ENCODE results near the gene HOXA3. TPM values are rescaled to one million over a fixed set of nuclear protein-coding genes. Genes with fewer than 3 reads are reported as not detected.
A peak's percentile ranks its signal among the peaks of the same experiment; 100 is the strongest.

The HOXA3 gene
- total RNA-seq, 4 donors from 2014 or later = 6.4 to 22.6 (median 10.3) TPM

- Histone ChIP-seq H3K36me3 (no peaks in the 10 kb centered on the region), H3K27ac (no peak overlapping the region), H3K27me3 (peaks cover 100% of the 10 kb centered on the region), H3K9me3 (peaks cover 0 to 3% (median 0%) of the 10 kb centered on the region in 3 donors), H3K4me3 (peak overlapping the region in 1 of 2 donors; percentile 36), H3K4me1 (peaks cover 0 to 47% (median 23%) of the 10 kb centered on the region in 3 donors)
- TF ChIP-seq POLR2A (IDR thresholded peaks at IDR 0.05) (no peak), POLR2AphosphoS5 (IDR thresholded peaks at IDR 0.05) (no peak), EP300 (IDR thresholded peaks at IDR 0.05) (no peak)
- TF ChIP-seq, protein P1, sequence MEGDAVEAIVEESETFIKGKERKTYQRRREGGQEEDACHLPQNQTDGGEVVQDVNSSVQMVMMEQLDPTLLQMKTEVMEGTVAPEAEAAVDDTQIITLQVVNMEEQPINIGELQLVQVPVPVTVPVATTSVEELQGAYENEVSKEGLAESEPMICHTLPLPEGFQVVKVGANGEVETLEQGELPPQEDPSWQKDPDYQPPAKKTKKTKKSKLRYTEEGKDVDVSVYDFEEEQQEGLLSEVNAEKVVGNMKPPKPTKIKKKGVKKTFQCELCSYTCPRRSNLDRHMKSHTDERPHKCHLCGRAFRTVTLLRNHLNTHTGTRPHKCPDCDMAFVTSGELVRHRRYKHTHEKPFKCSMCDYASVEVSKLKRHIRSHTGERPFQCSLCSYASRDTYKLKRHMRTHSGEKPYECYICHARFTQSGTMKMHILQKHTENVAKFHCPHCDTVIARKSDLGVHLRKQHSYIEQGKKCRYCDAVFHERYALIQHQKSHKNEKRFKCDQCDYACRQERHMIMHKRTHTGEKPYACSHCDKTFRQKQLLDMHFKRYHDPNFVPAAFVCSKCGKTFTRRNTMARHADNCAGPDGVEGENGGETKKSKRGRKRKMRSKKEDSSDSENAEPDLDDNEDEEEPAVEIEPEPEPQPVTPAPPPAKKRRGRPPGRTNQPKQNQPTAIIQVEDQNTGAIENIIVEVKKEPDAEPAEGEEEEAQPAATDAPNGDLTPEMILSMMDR (IDR thresholded peaks at IDR 0.05) = no peak
- WGBS, 2 donors (ENCODE audit: low coverage in 1 of 2) = 44 to 47% methylated on average over 6 to 12 of the region's 12 CpGs
- ATAC-seq = no peak
Measured at GRCh38 chr7:27164045-27164366, 11.6 kb upstream of the HOXA3 start.

DNA sequence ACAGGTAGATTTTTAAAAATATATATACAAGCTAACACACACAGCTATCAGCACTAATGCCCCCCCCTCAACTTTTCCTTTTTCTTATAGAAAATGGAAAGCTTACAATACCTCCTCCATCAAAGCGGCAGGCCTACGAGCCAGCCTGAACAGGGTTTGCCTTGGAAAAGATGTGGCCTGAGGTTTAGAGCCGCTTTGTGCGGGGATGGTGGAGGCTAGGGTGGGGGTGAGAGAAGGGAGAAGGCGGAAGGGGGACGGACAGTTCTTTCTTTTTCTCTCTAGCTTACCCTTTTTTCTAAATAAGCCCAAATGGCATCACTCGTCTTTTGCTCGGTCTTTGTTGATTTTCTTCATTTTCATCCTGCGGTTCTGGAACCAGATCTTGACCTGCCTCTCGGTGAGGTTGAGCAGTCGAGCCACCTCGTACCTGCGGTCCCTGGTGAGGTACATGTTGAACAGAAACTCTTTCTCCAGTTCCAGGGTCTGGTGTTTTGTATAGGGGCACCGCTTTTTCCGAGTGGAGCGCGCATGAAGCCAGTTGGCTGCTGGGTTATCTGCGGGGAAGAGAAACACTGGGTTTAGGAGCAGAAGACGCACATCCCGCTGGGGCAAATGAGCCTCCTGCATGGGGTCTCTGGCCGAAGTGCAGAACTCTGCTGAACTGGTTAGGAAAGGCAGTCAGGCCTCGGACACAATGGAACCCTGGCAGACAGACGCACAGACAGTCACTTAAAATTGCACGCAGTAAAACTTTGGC lies 11.1 kb upstream of the HOXA3 start:
- TF ChIP-seq POLR2A (IDR thresholded peaks at IDR 0.05) = no peak
- TF ChIP-seq POLR2AphosphoS5 (IDR thresholded peaks at IDR 0.05) = no peak
- TF ChIP-seq, protein P1 (IDR thresholded peaks at IDR 0.05) = no peak
- no peak for TF ChIP-seq EP300 (IDR thresholded peaks at IDR 0.05)
- Histone ChIP-seq H3K9me3 (peaks cover 0 to 3% (median 0%) of the 10 kb centered on the region in 3 donors), H3K4me3 (no peak overlapping the region), H3K27me3 (peaks cover 100% of the 10 kb centered on the region), H3K4me1 (peaks cover 0 to 47% (median 23%) of the 10 kb centered on the region in 3 donors), H3K36me3 (no peaks in the 10 kb centered on the region), H3K27ac (no peak overlapping the region)
- ATAC-seq = no peak
- 68 to 69% methylated on average over 13 to 22 of the region's 24 CpGs for WGBS, 2 donors (ENCODE audit: low coverage in 1 of 2)

DNA sequence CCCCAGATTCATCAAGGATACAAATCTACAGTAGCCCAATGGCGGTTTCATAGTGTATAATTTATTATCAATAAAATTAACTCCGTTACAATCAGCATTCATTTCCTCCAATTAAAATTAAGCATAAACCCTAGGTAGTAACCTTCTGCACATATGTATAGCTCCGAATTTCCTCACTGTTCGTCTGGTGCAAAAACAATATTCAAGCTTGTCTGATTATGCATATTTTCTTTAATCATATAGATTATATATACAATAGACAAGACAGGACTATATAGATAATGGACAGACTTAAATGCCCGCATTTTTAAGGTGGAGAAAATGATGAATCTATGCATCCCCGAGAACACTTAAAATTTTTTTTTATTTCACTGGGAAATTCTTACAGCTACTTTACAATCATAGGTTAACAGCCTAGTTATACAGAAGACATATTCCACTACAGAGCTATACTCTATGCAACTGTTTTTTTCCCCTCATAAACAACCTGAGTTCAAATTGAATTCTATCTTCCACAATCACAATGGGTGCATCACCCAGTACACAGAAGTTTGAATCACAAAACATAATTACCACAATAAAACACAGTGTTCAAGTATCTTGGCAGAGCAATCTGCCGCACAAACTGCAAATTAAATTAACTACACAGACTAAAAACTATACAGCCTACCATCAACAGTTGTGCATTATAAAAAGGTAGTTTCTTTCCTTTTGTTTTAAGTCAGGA lies 10.3 kb upstream of the HOXA3 start:
- no peak for TF ChIP-seq EP300 (IDR thresholded peaks at IDR 0.05)
- no peak for TF ChIP-seq POLR2A (IDR thresholded peaks at IDR 0.05)
- TF ChIP-seq POLR2AphosphoS5 (IDR thresholded peaks at IDR 0.05) = no peak
- TF ChIP-seq, protein P1 (IDR thresholded peaks at IDR 0.05) = no peak

GRCh38 chr7:27161721-27162560 lies 9.6 kb upstream of the HOXA3 start:
- no peak for TF ChIP-seq EP300 (IDR thresholded peaks at IDR 0.05)
- TF ChIP-seq POLR2AphosphoS5 (IDR thresholded peaks at IDR 0.05) = no peak
- TF ChIP-seq, protein P1 (IDR thresholded peaks at IDR 0.05) = no peak
- no peak for TF ChIP-seq POLR2A (IDR thresholded peaks at IDR 0.05)
- no peaks in the 10 kb centered on the region for H3K36me3 ChIP-seq
- WGBS, 2 donors (ENCODE audit: low coverage in 1 of 2) = 44% methylated on average over 3 of the region's 30 CpGs; no CpG with 5 or more reads in 1 of the 2 donors
- H3K27me3 ChIP-seq = peaks cover 100% of the 10 kb centered on the region
- no peak overlapping the region for H3K27ac ChIP-seq
- H3K4me1 ChIP-seq = peaks cover 0 to 50% (median 23%) of the 10 kb centered on the region in 3 donors
- no peak for ATAC-seq
- H3K9me3 ChIP-seq = peaks cover 0 to 3% (median 0%) of the 10 kb centered on the region in 3 donors
- H3K4me3 ChIP-seq = no peak overlapping the region

More for the DNA sequence above, 10.3 kb upstream of the HOXA3 start:
- 77 to 87% methylated on average over 7 of the region's 7 CpGs for WGBS, 2 donors (ENCODE audit: low coverage in 1 of 2)
- no peaks in the 10 kb centered on the region for H3K36me3 ChIP-seq
- peaks cover 0 to 3% (median 0%) of the 10 kb centered on the region in 3 donors for H3K9me3 ChIP-seq
- H3K27me3 ChIP-seq = peaks cover 100% of the 10 kb centered on the region
- peaks cover 0 to 47% (median 23%) of the 10 kb centered on the region in 3 donors for H3K4me1 ChIP-seq
- no peak overlapping the region for H3K4me3 ChIP-seq
- no peak overlapping the region for H3K27ac ChIP-seq
- ATAC-seq = no peak

Data from gastroesophageal sphincter (tissue), 4 donors.